HPDE6-E6E7 (cell line): ENCODE data around the gene TNRC18.
"Not testable (repeated sequence)": the region's sequence is repeated elsewhere in the genome, so short reads cannot be mapped to it uniquely, and the experiment has no call there.

ENCODE experiments used
- DNase-seq: peaks from one replicate; pipeline ENCODE4 v3.0.0; 2011; ENCODE audit warnings: missing footprints; ENCODE audit errors: extremely low spot score

Gene TNRC18, protein sequence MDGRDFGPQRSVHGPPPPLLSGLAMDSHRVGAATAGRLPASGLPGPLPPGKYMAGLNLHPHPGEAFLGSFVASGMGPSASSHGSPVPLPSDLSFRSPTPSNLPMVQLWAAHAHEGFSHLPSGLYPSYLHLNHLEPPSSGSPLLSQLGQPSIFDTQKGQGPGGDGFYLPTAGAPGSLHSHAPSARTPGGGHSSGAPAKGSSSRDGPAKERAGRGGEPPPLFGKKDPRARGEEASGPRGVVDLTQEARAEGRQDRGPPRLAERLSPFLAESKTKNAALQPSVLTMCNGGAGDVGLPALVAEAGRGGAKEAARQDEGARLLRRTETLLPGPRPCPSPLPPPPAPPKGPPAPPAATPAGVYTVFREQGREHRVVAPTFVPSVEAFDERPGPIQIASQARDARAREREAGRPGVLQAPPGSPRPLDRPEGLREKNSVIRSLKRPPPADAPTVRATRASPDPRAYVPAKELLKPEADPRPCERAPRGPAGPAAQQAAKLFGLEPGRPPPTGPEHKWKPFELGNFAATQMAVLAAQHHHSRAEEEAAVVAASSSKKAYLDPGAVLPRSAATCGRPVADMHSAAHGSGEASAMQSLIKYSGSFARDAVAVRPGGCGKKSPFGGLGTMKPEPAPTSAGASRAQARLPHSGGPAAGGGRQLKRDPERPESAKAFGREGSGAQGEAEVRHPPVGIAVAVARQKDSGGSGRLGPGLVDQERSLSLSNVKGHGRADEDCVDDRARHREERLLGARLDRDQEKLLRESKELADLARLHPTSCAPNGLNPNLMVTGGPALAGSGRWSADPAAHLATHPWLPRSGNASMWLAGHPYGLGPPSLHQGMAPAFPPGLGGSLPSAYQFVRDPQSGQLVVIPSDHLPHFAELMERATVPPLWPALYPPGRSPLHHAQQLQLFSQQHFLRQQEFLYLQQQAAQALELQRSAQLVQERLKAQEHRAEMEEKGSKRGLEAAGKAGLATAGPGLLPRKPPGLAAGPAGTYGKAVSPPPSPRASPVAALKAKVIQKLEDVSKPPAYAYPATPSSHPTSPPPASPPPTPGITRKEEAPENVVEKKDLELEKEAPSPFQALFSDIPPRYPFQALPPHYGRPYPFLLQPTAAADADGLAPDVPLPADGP (N-terminal part only)

DNA sequence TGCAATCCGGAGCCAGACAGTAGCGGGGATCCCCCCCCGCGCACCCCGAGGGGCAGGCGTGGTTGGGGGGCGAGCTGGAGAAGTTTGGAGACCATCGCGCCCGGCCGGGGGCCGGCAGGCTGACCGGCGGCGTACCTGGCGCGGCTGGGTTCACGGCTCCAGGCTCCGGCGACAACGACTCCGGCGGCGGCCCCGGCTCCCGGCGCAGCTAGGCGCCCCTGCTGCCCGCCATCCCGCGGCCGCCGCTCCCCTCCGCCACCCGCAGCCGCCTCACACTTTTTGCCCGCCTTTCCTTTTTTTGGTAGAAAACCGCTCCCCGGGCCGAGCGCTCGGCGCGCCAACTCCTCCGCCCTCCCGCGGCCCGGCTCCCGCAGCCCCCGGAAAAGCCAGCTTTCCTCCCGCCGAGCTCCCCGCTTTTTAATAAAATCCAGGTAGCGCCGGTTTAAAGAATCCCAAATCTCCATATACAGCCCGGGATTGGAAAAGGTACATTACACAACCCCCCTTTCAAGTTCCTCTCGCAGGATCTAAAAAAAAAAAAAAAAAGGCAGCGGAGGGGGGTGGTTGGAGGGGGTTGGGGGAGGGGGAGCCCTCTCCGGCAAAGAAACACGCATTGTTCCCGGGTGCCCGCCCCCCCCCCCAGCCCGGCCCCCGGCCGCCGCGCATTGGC, at the start of gene TNRC18:
Gene TNRC18 (minus strand): TSS at position 529 of the 670 bp plus-strand sequence. CDS start 2,588 bp downstream, outside the sequence.
- DNase-seq: peak; percentile 71

DNA sequence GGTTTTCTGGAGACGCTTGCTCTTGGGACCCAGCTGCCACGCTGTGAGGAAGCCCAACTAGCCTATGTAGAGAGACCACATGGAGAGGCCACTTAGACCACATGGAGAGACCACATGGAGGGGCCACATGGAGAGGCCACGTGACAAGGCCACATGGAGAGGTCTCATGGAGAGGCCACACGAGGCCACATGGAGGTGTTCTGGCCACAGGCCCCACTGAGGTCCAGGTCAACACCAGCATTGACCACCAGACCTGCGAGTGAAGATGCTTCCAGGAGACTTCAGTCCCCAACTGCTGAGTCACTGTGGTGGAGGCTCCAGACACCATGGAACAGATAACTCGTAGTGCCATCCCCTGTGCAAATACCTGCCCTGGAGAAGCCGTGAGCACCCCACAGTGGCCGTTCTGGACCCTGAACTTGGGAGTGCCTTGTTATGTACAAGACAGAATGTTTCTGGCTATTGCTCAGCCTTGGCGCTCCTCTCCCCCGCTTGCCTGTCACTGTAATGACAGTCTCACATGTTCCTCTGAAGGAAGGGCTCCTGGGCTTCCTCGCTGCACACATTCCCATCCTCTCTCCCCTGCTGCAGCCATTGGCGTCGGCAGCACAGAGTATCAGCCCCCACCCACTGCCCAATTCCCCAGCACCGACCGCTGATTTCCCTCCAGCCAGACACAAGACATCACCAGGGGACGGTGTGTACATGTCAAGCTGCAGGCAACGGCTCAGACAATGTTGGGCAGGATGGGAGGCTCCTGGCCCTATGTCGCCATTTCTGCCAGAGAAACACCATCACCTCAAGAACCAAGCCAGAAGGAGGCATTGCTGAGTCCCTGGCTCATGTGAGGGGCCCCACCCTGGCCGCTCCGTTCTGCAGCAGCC, 49.0 kb upstream of the TNRC18 start:
- DNase-seq: no peak

DNA sequence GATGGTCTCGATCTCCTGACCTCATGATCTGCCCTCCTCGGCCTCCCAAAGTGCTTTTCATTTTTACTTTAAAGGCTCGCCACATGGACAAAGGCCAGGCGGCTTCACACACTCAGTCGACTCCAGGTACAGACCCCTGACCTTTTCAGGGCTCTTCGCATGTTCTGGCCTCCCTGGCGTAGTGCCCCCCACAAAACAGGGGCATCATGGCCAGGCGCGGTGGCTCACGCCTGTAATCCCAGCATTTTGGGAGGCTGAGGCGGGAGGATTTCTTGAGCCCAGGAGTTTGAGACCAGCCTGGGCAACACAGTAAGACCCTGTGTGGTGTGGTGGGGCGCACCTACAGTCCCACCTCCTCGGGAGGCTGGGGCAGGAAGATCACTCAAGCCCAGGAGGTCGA, 48.0 kb upstream of the TNRC18 start:
- not testable (repeated sequence) for DNase-seq

DNA sequence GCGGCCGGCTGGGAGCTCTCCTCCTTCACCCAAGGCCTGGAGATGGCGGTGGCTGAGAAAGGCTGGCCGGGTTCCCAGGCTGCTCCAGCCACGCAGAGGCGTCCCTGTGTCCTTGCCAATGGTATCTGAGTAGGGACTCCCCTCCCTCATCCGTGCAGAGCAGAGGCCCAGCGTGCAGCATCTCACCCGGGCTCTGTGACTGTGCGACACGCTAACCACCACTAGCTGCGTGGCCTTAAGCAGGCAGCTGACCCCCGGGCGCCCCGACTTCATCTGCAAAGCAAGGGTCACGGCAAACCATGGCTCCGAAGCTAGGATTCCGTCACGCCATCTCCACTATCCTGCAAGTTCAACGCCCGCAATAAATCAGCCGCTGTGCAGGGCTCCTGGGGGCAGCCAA, 47.2 kb upstream of the TNRC18 start:
- no peak for DNase-seq

DNA sequence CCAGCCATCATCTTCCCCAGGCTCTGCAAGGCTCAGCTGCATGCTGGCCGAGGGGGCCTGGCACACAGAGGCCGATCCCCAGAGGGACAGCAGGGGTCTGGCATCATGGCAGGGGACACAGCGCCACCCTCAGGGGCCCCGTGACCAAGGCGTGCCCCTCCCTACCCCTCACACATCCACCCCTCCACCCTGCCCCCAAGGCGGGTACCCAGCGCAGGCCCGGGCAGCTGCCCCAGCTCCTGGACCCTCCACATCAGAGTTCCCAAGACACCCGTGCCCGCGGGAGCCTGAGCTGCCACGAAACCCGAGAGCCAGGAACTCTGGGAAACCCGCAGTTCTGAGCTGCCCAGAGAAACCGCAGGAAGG, 46.5 kb upstream of the TNRC18 start:
- DNase-seq: no peak

DNA sequence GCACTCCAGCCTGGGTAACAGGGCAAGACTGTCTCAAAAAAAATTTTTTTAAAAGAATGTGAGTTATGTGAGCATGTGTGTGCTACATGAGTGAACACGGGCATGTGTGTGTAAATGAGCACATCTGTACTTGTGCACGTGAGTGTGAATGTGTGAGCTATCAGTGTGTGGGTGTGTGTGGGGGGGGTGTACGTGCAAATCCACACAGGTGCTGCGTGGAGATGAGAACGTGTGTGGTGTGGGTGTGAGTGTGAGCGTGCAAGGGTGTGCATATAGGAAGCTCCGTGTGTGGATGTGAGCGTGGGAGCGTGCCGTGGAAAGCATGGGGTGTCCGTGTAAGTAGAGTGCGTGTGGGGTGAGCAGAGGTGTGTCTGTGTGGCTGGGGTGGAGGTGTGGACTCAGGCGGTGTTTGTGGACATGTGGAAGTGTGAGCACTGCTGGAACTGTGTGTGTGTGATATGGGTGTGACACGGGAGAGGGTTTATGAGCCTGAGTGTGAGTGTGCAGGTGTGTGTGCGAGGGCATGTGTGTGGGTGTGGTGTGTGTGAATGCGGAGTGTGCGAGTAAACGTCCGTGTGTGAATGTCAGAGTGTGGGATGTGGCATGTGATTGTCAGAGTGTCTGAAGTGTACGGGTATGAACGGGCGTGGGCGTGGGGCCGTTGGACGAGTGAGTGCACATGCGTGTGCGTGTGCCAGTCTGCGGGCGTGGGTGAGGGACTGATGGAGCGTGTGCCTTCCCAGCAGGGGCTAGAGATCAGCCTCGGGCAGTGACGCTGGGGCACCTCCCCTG, 45.9 kb upstream of the TNRC18 start:
- no peak for DNase-seq

DNA sequence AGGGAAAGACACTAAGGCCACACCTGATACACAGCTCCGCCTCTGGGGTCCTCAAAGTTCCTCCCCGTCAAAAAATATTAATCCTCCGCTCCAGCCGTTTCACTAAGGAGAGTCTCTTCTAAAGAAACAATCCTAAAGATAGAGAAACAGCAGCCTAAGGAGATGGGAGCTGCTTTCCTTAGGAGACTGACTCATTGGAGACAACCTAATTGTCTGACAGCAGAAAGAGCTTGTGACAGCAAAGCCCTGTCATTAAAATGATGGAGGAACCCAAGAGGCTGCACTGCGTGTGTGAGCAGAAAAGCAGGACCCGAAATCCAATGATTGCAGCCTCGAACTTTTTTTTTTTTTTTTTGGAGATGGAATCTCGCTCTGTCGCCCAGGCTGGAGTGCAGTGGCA, 44.0 kb upstream of the TNRC18 start:
- DNase-seq: no peak

DNA sequence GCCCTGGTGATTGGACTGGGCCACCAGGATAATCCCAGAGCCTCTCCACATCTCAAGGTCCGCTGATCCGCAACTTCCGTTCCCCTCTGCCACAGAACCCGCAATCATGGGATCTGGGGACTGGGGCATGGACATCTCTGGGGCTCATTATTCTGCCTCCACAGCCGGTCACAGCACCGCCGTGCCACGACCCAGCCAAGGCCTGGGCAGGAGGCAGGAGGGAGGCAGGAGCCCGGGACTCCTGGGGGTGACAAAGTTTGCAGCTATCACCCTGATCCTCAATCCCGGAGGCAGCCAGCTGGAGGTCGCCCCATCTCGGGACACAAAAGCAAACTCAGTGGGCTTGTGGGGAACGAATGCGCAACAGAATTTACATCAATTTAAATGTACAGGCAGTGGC, 42.9 kb upstream of the TNRC18 start:
- no peak for DNase-seq

DNA sequence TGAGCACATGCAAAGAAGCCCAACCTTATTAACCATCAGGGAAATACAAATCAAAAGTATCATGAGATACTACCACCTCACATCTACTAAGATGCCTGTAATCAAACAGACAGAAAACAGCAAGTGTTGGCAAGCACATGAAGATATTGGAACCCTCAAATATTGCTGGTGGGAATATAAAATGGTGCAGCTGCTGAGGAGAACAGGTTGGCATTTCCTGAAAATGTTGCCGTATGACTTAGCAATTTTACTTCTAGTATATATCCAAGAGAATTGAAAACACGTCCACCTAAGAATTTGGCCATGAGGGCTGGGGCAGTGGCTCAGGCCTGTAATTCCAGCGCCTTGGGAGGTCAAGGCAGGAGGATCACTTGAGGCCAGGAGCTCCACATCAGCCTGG, 39.4 kb upstream of the TNRC18 start:
- no peak for DNase-seq

DNA sequence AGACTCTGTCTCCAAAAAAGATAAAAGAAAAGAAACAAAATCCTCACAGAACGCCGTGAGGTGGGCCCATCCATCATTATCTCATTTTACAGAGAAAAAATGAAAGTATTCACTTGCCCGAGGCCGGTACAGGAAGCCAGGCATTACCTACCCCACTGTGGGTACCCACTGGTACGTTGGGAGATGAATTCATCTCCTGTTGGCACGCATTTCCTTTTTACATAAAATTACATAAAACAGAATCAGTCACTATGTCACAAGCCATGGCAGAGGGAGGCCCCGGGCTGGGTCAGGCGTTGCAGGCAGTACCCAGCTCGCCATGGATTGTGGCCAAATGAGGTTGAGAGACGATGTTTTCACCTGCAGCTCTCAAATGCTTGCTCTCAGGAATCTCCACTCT, 38.6 kb upstream of the TNRC18 start:
- no peak for DNase-seq

DNA sequence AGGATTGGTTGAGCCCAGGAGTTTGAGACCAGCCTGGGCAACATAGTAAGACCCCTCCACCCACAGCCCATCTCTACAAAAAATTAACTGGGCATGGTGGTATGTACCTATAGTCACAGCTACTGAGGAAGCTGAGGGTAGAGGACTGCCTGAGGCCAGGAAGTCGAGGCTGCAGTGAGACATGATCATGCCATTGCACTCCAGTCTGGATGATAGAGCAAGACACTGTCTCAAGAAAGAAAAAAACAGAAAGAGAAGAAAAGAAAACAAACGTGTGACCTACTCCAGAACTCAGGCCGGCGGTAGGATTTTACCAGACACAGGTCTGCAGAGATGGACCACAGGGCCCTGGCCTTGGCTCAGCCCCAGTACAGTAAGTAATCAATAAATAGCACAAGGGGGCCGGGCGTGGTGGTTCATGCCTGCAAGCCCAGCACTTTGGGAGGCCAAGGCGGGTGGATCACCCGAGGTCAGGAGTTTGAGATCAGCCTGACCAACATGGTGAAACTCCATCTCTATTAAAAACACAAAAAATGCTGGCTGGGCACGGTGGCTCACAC, 35.4 kb upstream of the TNRC18 start:
- no peak for DNase-seq

DNA sequence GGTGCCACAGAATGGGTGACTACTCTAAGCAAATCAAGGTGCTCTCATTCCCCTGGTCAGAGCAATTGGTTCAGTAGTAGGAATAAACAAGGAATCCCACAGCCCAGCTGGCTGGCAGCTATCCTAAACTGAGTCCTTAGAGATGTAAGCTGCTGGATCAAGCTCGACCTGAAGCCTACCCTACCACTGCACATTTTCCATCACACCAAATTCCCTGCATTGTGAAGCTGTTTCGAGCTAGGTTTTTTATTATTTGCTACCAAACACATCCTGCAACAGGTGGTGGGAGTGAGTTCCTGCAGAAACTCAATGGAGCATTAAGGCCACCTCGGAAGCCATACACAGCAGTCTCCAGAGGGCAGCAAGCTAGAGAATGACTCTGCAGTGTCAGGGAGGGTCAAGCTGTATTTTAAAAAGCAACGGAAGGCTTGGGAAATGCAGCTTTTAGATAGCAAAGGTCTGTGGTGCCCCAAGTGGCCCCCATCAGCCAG, 33.7 kb upstream of the TNRC18 start:
- no peak for DNase-seq

DNA sequence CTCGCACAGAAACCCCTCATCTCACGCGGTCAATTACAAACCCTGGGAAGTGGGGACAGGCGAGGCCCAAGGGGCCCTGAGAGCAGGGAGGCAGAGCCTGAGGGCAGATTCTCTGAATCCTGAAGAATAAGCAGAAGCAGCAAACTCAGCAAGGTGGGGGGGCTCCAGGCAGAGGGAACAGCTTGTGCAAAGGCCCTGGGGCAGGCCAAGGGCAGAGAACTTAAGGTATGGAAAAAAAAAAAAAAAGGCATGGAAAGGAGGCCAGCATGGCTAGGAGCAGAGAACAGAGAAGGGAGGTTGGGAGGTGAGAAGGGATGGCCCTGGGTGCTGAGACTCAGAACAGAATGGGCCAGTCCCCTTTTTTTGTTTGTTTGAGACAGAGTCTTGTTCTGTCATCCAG, 32.8 kb upstream of the TNRC18 start:
- no peak for DNase-seq

DNA sequence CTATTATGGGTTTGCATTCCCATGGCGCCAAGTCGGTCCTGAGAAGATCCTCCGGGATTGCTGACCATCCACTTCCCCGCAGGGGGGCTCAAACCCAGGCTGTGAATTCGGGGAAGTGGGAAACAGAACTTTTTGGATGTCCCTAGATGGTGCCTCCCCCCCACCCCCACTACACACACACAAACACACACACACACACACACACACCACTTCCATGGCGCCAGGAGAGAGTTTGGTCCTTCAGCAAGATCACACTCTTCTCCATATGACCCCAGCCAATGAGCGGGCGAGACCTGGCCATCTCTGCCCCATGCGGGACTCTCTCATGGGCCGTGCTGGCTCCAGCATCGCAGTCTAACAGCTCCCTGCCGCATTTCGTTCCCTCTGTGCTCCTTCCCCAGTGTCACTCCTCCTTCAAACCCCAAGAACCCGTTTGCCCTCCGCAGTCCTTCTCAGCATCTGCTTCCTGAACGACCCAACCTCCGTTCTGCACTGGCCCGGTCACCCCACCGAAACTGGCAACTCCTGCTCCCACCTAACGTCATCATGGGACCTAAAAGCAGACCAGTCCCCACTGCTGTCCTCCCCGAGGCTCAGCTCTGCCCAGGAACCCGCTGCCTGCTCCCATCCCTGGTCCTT, 32.1 kb upstream of the TNRC18 start:
- DNase-seq: no peak

DNA sequence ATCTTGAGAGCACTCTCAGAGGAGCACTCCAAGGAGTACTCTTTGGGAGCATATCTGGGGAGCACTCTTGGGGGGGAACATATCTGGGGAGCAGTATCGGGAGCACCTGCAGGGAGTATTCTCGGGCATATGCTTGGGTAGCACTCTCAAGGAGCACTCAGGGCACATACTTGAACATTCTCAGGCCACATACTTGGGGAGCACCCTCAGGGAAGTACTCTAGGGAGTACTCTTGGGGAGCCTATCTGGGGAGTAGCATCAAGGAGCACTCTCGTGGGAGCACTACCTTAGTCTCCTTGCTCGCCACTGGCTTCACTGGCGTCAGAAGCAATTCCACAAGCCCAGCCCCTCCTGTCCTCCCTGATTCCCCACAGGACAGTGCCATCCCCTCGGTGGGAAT, 31.5 kb upstream of the TNRC18 start:
- no peak for DNase-seq

DNA sequence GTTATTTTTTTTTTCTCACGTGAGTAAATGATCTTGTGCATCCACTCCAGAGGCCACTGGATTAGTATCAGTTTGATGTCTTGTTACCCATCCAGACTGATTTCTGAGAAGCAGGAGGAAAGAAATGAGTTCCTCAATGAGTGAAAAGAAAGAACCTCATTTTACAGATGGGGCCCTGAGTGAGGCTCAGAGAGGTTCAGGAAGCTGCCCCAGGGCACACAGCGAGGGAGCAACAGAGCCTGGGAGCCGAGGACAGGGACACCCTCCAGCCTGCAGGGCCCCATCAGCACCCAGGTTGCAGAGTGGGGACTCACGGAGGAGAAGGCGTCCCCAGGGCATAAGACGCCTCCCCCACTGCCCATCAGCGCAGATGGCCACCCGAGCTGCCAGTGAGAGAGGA, 30.9 kb upstream of the TNRC18 start:
- no peak for DNase-seq

DNA sequence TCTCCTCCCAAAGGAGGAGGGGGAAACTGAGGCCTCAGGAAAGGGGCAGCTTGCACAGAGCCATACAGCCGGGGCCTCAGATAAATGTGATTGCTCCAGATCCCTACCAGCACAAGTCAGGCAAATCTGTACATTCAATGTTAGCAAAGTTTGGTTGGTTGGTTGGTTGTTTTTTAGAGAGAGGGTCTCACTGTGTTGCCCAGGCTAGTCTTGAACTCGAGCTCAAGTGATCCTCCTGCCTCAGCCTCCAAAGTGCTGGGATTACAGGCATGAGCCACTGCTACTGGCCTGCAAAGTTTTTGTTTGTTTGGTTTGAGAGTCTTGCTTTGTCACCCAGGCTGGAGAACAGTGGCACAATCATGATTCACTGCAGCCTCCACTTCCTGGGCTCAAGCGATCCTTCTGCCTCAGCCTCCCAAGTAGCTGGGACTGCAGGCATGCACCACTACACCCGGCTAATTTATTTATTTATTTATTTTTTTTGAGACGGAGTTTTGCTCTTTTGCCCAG, 30.0 kb upstream of the TNRC18 start:
- no peak for DNase-seq

DNA sequence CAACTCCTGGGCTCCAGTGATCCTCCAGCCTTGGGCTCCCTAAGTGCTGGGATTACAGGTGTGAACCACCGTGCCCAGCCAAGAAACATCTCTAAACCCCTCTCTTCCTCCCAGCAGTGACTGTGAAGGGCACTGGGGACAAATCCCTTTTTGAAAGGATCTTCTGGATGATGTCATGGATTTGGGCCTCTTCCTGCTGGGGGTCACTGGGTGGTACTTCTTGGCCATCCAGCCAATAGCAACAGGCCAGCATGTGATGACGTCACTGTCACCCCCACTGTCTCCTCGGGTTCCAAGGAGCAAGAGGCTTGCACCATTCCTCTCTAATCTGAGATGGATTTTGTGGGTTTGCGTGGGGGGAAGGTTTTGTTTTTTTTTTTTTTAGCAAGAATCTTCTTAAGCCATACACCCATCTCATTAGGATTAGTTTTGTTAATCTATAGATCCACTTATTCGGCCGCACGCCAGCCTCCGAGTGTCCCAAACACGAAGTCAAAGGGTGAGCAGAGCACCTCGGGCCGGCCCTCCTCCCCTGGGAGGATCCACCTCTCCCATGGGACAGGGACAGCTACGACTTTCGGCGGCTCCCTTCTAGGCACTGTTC, 29.4 kb upstream of the TNRC18 start:
- no peak for DNase-seq
